Stimulated activated CD8-positive, alpha-beta memory T cell treated with anti-CD3 and anti-CD28 coated beads, Interleukin-4, amount 100 ng/mL, for 4 hours (primary cell): Measurements from ENCODE around the gene LRP1B.
"Not testable (repeated sequence)": the region's sequence is repeated elsewhere in the genome, so short reads cannot be mapped to it uniquely, and the experiment has no call there.

Experiments used
- DNase-seq, 2 donors: peaks; one replicate each; pipeline ENCODE4 v3.0.0-alpha.2; 2020; ENCODE audit warnings: low read depth in 2 of 2, low spot score in 1 of 2

The LRP1B gene

DNA sequence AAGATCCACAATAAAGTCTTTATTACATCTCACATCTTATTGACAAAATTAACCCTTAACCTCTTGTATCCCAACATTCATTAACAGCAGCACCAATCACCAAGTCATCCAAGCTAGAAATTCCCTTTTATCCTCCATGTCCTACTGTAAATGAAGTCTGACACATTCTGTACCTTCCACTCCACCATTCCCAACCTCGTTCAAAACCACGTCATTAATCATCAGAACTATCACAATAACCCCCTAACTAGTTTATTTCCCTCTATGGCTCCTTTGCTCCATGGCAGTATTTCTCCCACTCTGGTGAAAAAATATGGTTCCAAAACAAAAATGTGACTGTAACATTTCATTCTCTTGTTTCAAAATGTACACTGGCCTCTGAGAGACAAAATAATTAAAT, 1626.2 kb downstream of the LRP1B start:
- no peak for DNase-seq

GRCh38 chr2:140502951-140503630, 1627.7 kb downstream of the LRP1B start:
- no peak for DNase-seq

DNA sequence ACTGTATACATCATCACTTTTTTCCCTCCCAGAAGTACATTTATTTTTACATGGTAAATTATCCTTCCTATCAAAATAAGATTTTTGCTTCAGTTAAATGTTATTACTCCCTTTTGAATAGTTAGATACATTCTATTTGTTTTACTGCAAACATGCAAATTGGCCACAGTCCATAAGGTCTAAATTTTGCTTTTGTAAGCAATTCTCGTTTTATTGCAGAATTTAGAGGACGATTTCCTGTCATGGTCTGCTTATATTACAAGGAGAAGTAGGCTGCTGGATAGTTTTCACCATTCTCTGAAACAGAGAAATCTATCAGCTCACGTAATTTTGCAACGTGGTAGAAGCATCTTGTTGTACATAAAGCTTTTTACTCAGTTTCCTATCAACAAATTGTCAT, 1632.5 kb downstream of the LRP1B start:
- DNase-seq = no peak

DNA sequence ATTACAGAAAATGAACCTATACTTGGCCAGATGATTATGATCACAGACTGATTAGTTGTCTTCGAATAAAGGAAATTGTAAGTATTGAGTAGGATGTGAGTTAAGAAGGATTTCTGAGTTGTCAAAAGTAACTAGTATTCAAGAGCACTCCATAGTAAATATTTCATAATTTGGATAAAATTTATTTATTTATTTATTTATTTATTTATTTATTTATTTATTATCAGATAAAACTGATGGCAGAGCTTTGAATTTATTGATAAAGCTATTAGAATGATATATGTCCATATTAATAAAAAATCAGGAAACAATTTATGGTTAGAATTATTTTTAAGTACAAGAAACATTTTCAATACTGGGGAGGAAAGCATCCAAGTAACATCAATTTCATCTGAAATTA, 1634.1 kb downstream of the LRP1B start:
- no peak for DNase-seq

GRCh38 chr2:140491876-140492275, 1638.9 kb downstream of the LRP1B start:
- no peak for DNase-seq

DNA sequence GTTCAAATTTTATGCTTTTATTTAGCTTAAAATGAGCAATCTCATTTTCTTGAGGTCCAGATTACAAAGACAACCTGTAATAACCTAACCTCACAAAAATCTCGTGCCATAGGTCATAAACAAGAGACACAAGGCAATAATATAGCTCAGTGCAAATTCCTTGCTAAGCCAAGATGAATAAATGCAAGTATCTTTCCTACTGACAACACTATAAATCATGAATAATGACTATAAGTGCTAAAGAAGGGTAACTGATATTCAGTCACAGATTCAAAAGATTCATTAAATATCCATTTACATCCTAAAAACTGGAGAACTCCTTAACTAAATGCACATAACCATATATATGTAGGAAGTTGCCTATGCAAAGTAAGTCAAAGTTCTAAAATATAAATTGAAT, 1641.6 kb downstream of the LRP1B start:
- DNase-seq = no peak

DNA sequence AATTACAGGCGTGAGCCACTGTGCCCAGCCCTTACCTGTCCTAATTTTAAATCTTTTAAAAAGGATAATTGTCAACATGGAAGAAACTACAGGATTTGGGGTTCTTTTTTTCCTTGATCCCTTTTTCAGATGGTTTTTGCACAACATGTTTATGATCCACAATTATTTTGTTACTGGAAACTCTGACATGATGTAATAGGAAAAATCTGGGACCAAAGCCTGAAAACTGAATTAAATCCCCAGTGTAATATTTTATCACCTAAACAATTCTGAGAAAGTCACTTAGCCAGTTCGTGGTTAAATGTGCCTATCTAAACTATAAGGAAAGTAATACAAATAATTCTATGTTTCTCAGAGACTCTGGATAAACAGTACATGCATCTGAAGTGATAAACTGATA, 1649.7 kb downstream of the LRP1B start:
- no peak for DNase-seq

GRCh38 chr2:140473851-140474250, 1657.0 kb downstream of the LRP1B start:
- DNase-seq = no peak

- DNase-seq = no peak
Measured at GRCh38 chr2:140472676-140473075, 1658.1 kb downstream of the LRP1B start.

GRCh38 chr2:140465301-140465700, 1665.5 kb downstream of the LRP1B start:
- DNase-seq = no peak

- no peak for DNase-seq
Measured at GRCh38 chr2:140462990-140463389, 1667.8 kb downstream of the LRP1B start.

GRCh38 chr2:140457483-140457882, 1673.3 kb downstream of the LRP1B start:
- no peak for DNase-seq

DNA sequence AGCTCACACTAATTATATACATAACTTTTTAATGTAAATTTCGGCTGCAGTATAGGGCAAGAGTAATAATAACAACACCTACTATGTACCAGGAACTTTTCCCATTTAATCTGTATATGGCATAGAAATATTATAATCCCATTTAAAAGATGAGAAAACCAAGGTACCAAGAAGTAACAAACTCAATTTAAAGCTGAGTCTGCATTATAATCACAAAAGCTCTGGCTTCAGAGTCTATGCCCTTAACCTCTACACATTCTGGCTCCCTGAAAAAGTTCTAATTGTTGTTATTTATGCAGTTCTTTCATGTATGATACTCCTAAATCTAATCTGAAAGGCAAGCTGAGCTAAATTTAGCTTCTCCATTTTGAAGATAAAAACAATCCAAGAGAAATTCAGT, 1675.5 kb downstream of the LRP1B start:
- no peak for DNase-seq

- DNase-seq = no peak
Measured at GRCh38 chr2:140454717-140455116, 1676.1 kb downstream of the LRP1B start.

- DNase-seq = no peak
Measured at GRCh38 chr2:140451324-140451723, 1679.5 kb downstream of the LRP1B start.

DNA sequence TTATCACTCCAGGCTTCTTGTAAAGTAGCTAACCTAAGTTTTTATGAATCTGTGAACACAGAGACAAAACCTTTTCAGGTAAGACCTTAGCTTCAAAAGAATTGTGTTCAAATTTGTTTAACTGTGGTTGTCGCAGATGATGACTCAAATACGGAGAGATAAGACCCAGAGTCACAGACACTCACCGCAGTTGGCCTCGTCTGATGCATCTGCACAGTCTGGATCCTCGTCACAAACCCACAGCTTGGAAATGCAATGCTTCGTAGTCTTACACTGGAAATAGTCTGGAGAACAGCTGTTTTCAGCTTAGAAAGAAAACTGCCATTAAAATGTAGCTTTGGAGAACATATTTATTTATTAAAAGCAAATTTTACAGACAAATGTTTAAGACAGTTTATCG, 1688.5 kb downstream of the LRP1B start:
- no peak for DNase-seq

DNA sequence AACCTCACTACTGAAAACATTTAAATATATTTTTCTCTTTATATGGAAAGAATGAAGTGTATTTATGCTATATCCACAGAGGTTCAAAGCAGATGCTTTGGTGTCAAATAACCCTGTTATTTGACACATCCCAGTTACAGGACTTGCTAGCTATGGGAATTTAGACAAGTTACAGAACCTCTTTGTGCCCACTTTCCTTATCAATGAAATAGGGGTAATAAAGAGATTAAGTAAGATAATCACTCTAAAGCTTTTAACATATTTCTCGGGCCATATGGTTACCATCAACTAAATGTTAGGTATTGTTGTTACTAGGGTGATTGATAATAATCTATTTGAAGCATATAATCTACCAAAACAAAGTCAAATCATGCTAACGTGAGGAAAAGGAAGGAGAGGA, 1690.0 kb downstream of the LRP1B start:
- no peak for DNase-seq

GRCh38 chr2:140436936-140437335, 1693.9 kb downstream of the LRP1B start:
- DNase-seq = no peak

- DNase-seq = not testable (repeated sequence)
Measured at GRCh38 chr2:140427033-140427432, 1703.8 kb downstream of the LRP1B start.

GRCh38 chr2:140424471-140424870, 1706.3 kb downstream of the LRP1B start:
- DNase-seq = no peak

DNA sequence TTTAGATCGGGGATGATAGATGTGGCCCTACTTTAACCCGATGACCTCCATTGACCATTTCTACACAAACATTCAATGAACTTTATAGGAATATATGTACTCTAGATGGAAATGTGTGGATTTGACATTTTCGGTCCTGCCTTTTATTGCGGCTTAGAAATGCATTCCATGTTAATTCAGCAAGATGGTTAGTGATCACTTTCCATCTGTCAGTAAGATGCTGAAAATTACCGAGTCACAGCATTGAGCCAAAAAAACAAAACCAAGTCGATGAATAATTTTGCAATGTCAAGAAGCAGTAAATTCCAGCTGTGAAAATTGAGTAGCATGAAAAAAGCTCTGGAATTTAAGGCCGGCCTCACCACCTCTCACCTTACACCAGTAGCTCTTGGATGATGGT, 1708.1 kb downstream of the LRP1B start:
- no peak for DNase-seq

- DNase-seq = no peak
Measured at GRCh38 chr2:140417504-140417903, 1713.3 kb downstream of the LRP1B start.

GRCh38 chr2:140416577-140416976, 1714.2 kb downstream of the LRP1B start:
- no peak for DNase-seq

GRCh38 chr2:140415035-140415434, 1715.8 kb downstream of the LRP1B start:
- not testable (repeated sequence) for DNase-seq
